Loucy (cell line): ENCODE results near the gene ABCB7.
"Not testable (repeated sequence)": the region's sequence is repeated elsewhere in the genome, so short reads cannot be mapped to it uniquely, and the experiment has no call there.

ENCODE experiments used
- EZH2phosphoT487 ChIP-seq: fragments of 200-600 bp; IDR thresholded peaks from 2 replicates; pipeline ENCODE4 v1.6.1; 2018; ENCODE audit warnings: antibody characterized with exemption, mild to moderate bottlenecking, moderate library complexity, borderline replicate concordance
- TF ChIP-seq, protein P1 (sequence below): fragments of 200-600 bp; sonication (generic); conservative IDR thresholded peaks from 2 replicates; pipeline ENCODE4 v1.5.1; 2014; ENCODE audit warnings: mild to moderate bottlenecking, antibody characterized with exemption, low read length

DNA sequence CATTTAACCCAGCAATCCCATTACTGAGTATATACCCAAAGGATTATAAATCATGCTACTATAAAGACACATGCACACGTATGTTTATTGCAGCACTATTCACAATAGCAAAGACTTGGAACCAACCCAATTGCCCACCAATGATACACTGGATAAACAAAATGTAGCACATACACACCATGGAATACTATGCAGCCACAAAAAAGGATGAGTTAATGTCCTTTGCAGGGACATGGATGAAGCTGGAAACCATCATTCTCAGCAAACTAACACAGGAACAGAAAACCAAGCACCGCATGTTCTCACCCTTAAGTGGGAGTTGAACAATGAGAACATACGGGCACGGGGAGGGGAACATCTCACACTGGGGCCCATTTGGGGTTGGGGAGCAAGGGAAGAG is 27.0 kb downstream of the ABCB7 start:
- TF ChIP-seq, protein P1, sequence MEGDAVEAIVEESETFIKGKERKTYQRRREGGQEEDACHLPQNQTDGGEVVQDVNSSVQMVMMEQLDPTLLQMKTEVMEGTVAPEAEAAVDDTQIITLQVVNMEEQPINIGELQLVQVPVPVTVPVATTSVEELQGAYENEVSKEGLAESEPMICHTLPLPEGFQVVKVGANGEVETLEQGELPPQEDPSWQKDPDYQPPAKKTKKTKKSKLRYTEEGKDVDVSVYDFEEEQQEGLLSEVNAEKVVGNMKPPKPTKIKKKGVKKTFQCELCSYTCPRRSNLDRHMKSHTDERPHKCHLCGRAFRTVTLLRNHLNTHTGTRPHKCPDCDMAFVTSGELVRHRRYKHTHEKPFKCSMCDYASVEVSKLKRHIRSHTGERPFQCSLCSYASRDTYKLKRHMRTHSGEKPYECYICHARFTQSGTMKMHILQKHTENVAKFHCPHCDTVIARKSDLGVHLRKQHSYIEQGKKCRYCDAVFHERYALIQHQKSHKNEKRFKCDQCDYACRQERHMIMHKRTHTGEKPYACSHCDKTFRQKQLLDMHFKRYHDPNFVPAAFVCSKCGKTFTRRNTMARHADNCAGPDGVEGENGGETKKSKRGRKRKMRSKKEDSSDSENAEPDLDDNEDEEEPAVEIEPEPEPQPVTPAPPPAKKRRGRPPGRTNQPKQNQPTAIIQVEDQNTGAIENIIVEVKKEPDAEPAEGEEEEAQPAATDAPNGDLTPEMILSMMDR: not testable (repeated sequence)
- not testable (repeated sequence) for TF ChIP-seq EZH2phosphoT487
